HG02943 (cell line): ENCODE results near the gene AMOT.
A peak's percentile ranks its signal among the peaks of the same experiment; 100 is the strongest.

Experiments used
- ATAC-seq: cut with Tn5 transposase; IDR thresholded peaks from one replicate; pipeline ENCODE4 v1.9.1; 2021; ENCODE audit warnings: mild to moderate bottlenecking, low read depth, moderate library complexity; ENCODE audit not compliant: unreplicated experiment

Gene AMOT

GRCh38 chrX:112808007-112808406 lies 32.6 kb downstream of the AMOT start:
- ATAC-seq: no peak

- no peak for ATAC-seq
These were observed 37.6 kb downstream of the AMOT start for GRCh38 chrX:112803060-112803459.

- no peak for ATAC-seq
These were observed 38.1 kb downstream of the AMOT start for GRCh38 chrX:112802541-112802940.

GRCh38 chrX:112800971-112801775 lies 39.5 kb downstream of the AMOT start:
- ATAC-seq: no peak

GRCh38 chrX:112799425-112799824 lies 41.2 kb downstream of the AMOT start:
- ATAC-seq: no peak

GRCh38 chrX:112798736-112799135 lies 41.9 kb downstream of the AMOT start:
- no peak for ATAC-seq

- no peak for ATAC-seq
These were observed 50.7 kb downstream of the AMOT start for GRCh38 chrX:112789931-112790330.

GRCh38 chrX:112786076-112786475 lies 54.6 kb downstream of the AMOT start:
- ATAC-seq: no peak

- ATAC-seq: no peak
These were observed 55.3 kb downstream of the AMOT start for GRCh38 chrX:112785344-112785743.

- no peak for ATAC-seq
These were observed 55.9 kb downstream of the AMOT start for GRCh38 chrX:112784692-112785091.

GRCh38 chrX:112779139-112779538 lies 61.5 kb downstream of the AMOT start:
- ATAC-seq: no peak

- no peak for ATAC-seq
These were observed 65.9 kb downstream of the AMOT start for GRCh38 chrX:112774651-112775293.

- ATAC-seq: no peak
These were observed 66.5 kb downstream of the AMOT start for GRCh38 chrX:112774142-112774541.

- no peak for ATAC-seq
These were observed 71.6 kb downstream of the AMOT start for GRCh38 chrX:112769034-112769433.

GRCh38 chrX:112768563-112768962 lies 72.1 kb downstream of the AMOT start:
- no peak for ATAC-seq

- no peak for ATAC-seq
These were observed 73.9 kb downstream of the AMOT start for GRCh38 chrX:112766774-112767173.

GRCh38 chrX:112761242-112762207 lies 79.1 kb downstream of the AMOT start:
- peak; percentile 83 for ATAC-seq

GRCh38 chrX:112760697-112761096 lies 79.9 kb downstream of the AMOT start:
- ATAC-seq: peak; percentile 50

- no peak for ATAC-seq
These were observed 80.7 kb downstream of the AMOT start for GRCh38 chrX:112759966-112760365.

GRCh38 chrX:112759512-112759911 lies 81.1 kb downstream of the AMOT start:
- ATAC-seq: no peak

- no peak for ATAC-seq
These were observed 82.7 kb downstream of the AMOT start for GRCh38 chrX:112757946-112758345.
